NCI-H510A (cell line): ENCODE results near the gene BLNK.

Experiments
- DNase-seq: peaks from one replicate; lab custom pipeline; 2025; lab: John Stamatoyannopoulos, UW

BLNK gene

DNA sequence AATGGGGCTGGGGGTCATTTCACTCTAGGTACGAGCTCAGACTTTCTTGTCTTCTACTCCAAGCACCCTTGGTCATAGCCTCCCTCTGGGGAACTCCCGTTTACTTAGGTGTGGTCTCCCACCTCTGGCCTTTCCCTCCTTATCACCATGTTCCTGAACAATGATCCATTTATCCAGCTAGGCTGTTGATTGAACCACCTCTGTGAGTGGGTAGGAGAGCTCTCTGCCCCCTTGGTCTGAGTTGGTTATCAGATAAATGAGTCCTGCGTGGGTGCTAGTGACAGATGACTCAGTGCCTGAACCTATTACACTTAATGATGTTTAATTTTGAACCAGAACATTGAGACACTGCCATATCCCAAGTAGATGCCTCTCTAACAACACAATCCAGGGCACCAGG is 9.4 kb downstream of the BLNK start:
- no peak for DNase-seq

DNA sequence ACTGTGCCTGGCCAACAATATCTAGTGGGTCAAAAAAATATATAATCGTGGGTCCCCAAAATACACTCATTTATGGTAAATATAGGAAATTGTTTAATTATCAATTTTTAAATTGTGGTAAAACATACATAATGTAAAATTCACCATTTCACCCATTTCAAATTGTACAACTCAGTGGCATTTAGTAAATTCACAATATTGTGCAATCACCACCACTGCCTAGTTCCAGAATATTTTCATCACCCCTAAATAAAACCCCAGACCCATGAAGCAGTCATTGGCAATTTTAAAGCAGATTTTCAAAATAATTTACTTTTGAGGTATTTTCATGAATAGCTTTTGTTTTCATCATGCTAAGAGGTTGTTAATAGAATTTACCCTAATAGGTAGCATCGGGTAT is 10.2 kb downstream of the BLNK start:
- DNase-seq, result no peak

DNA sequence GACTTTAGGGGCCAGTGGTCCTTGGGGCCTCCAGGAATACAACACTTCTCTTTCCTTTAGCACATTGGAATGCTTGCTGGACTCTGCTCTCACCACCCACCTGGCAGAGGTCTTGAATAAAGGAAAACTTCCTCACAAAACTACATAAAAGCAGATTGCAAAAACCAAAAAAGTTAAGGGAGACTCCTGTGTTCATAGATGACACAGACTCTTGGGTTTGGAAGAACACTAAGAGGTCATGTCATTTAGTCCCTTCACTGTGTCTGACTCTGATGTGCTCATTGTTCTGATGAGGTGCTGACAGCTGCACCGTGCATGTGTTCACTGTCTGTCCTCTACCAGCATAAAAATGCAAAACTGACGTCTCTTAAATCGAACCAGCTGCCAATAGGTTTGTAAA is 11.4 kb downstream of the BLNK start:
- DNase-seq, result no peak

DNA sequence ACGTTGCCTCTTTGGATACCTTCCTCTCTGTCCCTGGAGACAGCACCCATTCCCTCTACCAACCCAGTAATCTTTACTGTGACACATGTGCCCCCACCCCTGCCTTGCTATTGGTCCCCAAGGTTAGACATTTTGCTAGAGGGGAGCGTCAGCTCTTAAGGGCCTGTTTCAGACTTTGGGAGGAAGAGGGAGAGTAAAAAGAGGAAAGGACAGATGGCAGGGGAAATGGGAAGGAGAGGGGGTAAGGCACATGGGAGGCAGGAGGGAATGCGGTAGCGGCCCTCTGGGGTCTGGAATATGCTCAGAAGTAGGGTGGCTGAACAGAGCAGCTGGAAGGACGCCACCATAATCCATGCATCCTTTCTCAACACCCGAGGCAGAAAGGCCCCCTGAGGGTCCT is 12.2 kb downstream of the BLNK start:
- no peak for DNase-seq

DNA sequence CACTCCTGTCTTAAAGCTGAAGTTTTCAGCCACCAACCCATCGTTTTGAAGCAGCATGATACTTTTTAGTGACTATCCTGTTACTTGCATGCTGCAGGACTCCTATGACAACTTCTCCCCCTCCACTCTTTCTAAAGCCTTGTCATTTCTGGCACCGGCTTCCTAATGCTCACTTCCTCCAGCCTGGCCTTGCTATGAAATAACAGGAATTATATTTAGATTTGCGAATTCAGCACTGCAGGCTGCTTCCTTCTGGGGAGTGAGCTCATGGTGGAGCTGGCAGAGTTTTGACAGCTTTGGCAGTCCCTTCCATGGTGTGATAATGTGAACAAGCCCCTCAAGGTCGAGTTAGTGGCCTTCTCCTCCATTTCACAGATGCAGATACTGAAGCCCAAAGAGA is 13.4 kb downstream of the BLNK start:
- no peak for DNase-seq

DNA sequence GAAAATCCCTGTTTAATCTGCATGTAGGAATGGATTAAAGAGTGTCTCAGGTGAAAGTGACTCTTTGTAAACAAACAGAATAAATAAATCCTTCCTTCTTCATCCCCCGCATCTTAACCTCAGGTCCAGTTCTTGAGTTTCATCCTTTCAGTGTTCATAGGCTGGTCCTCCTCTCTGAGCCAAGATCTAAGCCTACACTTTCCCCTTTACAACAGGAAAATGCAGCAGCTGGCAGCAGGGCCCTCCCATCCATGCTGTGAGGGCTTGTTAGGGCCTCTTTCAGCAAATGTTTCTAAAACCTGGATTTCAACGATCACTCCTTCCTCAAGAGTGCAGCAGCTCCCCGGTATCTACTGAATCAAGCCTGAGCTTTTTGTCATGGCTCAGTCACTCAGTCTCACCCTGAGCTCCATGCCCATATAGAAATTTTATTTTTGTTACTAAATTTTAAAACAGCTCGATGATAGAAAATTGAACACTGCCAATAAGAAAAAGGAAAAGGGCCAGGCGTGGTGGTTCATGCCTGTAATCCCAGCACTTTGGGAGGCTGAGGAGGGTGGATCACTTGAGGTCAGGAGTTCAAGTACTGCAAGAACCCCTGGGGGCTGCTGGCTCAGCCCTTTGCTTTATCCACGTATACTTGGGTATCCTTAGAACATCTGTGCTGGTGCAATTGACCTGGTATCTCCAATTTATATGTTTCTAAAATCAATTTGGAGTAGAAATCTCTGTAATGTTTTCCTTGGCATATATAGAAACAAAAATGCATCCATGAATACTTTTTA is 15.6 kb downstream of the BLNK start:
- no peak for DNase-seq

DNA sequence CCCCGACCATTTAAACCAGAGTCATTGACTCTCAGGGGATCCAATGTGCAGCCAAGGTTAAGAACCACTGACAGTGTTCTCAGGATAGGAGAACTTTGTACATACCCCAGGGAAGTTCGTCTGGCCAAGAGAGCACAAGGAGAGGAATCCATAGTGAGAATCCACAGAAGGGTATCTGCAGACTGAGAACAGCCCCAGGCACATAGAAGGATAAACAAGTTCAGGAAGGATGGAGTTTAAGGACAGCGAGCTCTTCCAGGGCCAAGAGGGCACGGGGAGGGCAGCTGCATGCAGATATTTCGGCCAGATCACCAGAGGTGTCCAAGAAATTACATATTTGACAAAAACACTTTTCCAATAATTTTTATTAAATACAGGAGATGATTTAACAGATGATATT is 16.4 kb downstream of the BLNK start:
- no peak for DNase-seq

DNA sequence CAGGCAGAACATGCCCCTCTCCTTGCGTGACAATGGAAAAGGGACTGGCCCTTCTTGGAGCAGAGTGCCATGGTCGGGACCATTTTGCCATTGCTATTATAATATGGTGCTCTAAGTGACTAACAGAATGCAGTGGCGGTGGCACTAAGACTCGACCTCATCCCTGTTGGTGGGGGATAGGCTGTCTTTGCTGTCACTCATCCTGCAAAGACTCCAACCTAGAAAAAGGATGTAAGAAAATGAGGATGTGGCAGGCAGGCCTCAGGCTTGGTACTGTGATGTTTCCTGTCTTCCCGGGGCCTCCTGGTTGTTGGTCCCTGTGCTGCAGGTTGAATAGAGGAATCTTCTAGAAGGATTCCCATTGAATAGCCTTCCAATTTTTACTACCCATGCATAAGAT is 18.6 kb downstream of the BLNK start:
- DNase-seq, result no peak

DNA sequence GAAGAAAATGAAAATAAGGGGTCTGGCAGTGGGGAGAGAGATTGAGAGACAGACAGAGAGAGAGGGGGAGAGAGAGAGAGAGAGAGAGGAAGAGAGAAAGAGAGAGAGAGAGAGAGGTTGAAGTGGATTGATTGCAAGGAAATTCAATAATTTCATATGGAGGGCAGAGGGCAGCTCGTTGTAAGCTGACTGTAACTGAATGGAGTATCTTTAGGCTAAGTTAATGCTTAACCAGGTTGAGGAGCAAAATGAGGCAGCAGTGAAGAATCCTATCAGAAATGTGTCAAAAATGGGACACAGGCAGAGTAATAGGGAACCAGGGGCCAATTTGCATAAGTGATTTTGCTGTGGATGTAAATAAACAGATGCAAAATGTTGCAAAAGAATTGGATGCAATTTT is 21.0 kb downstream of the BLNK start:
- no peak for DNase-seq

DNA sequence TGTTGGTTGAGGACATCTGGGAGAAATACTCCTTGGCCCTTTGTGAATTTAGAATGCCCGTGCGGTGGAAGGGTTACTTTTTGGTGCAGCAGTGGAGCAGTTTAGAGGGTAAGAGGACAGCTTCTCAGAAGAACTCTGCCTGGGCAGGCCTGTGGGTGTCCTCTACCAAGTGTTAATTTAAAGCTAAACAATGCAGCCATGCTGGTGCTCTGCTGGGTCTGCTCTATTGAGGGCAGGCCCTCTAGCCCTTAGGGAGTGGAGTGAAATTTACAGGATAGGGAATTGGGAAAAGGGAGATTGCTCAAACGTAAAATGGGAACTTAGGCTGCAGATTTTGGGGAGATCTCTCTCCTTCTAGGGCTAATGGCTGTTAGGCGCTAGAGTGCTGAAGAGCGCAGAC is 22.1 kb downstream of the BLNK start:
- DNase-seq, result no peak

DNA sequence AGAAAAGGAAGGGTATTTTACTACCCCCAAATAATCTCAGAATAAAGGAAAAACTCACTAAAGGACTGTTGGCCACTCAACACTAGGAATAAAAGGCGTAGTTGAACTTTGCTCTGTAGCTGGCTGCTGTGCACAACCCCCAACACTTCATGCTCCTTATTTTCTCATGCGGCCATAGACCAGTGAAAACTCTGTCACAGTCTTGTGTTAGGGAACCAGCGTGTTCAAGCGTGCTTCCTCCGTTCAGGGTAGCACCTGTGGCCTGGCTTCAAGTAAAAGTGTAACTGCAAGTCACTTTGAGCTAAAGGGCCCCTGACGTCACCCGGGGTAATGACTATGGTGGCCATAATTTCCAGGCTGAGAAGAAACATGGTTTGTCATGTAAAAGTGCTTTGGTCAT is 27.0 kb downstream of the BLNK start:
- DNase-seq, result no peak

DNA sequence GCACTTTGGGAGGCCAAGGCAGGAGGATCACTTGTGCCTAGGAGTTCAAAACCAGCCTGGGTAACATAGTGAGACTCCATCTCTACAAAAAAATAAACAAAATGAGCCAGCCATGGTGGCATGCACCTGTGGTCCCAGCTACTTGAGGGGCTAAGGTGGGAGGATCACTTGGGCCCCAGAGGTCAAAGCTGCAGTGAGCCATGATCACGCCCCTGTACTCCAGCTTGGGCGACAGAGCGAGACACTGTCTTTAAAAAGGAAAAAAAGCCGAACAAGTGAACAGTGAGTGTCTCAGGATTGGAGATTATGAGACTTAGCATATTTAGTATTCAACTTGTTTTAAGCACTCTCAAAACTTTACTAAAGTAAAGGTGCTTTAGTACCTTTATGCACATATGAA is 28.1 kb downstream of the BLNK start:
- no peak for DNase-seq

DNA sequence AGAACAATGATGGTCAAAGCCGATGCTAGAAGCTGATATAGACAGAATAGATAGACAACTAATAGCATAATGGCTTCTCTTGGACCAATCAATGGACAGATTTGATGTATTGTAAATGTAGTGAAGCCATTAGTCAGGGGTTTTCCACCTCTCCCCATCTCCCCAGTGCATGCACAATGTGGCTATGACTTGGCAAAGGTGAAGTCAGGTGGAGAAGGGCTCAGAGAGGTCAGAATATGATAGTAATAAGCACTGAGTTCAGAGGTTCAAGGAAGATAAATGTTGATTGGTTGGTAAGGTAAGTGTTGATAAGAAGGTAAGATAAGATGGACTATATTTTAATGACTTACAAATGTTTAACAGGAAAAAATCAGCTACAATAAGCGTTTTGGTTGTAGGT is 28.5 kb downstream of the BLNK start:
- no peak for DNase-seq

DNA sequence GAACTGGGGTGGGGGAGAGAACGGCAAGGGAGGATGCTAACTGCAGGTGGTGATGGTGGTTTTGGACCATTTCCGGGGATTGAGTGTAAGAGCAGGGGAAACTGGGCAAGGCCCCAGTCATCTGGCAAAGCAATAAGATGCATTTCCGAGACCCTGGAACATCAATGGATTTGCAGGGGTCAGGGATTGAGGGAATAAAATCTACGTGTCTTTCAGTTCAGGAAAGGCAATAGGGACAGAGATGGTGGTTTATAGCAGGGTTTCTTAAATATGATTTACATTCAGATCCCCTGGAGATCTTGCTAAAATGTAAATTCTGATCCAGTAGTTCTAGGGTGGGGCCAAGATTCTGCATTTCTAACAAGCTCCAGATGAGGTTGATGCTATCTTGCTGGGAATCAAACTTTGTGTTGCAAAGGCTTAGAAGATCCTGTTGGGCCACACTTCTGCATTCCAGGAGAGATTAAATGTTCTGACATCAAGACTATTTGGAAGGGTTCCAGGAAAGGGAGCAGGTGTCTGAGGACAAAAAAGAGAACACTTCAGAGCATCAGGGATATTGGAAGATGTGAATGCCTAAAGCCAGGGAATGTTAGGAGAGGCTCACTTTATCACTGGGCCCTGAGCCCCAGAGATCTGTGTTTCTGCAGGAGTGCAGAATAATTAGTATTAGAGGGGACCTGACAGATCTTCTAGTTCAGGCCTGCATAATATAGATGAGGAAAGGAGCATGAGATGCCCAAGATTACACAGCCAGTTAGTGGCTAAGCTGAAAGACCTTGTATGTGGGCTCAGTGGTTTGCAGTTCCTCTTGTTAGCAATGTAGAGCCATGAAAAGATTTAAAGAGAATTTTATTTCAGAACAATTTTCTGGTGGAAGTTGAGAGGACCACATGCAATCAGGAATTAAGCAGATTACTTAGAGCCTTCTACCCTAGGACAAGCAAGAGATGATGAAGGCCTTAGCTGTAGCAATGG is 32.4 kb downstream of the BLNK start:
- no peak for DNase-seq

DNA sequence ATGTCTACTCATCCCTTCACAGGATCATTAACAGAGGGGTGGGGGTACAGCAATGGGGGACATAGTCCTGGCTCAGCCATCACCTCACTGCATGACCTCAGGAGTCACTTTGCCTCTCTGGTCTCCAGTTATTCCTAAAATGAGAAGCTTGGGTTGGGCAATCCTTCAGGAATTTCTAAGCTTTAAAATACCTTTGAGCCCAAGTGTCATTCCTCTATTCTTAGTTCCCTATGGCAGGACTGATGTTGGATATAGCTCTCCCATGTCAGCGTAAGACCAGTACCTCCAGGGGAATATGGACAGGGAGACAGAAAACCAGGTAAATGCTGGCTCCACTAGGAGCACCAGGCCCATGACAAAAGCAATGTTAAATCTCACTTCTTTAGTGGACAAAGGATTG is 34.5 kb downstream of the BLNK start:
- DNase-seq, result no peak

DNA sequence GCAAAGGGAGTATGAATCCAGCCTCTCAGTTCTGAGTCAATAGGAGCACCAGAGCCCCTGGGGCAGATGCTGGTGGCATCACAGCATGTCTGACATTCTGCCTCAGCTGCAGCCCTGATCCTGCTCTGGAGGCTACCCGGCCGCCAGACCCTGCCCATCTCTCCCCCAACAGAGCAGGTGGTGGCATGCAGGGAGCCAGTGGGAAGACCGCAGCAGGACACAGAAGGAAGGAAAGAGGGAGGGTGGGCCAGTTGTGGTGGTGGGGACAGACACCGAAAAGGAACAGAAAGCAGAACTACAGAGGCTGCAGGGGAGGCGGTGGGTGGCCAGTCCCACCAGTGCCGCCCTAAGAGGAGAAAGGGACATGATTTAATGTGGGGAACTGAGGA is 35.3 kb downstream of the BLNK start:
- no peak for DNase-seq

DNA sequence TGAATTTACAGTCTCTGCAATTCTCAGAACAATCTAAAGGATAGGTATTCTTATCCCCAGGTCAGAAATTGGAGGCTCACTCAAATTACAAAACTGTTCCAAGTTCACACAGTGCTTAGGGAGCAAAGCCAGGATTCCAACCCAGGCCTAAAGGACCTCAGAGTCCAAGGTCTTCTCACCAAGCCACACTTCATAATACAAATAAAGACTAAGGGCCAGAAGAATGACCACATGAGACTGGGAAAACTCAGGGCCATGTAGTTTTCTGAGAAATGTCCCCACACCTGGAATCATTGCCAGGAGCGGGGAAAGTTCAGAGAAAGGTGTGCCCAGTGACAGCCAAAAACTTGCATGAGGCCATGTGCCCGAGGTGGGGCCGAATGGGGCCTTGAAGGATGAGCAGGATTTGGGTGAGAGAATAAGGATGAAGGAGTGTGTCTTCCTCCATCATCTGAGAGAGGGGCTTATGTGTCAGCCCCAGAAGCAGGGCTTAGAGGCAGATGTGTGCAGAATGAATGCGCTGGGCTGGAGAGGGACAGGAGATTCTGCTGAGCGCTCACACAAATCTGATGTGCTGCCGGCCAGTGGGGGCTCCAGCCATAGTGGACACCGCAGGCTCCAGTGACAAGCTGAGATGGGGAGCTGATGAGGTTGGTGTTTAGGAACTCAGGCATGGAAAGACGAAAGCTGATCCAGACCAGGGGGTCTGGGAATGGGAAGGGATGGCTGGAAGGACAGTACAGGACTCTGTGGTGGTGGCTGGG is 35.9 kb downstream of the BLNK start:
- DNase-seq, result no peak

DNA sequence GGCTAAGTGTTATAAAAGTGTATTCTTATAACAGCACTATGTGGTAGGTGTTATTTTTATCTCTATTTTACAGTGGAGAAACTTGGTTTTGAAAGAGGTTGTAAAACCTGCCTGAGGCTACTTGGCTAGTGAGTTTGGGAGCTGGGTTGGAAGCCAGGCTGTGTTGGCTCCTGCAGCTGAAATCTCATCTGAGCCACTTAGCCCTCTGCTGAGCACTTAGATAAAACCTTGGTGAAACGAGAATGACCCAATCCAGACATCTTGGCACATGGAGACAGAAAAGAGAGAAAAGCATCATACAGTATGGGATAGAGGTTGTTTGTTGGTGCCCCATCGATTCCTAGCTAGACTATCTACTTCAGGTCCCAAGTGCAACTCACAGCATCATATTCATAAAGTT is 37.4 kb downstream of the BLNK start:
- no peak for DNase-seq

DNA sequence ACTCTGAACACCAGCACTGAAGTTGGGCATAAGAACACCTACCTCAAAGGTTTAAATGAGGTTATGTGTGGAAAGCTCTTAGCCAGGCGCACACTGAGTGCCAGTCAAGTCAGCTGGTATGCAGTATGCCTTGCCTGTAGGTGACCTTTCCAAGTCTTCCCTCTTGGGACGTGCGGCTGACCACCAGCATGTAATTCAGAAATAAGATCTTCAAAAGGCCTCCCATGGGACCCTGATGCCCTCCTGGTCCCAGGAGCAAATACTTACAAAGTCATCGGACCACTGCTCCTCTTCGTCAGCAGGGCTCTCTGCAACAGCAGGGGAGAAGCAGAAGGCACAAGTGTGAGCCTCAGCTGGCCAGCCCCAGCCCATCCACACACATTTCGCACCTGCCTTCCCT is 40.8 kb downstream of the BLNK start:
- DNase-seq, result no peak

DNA sequence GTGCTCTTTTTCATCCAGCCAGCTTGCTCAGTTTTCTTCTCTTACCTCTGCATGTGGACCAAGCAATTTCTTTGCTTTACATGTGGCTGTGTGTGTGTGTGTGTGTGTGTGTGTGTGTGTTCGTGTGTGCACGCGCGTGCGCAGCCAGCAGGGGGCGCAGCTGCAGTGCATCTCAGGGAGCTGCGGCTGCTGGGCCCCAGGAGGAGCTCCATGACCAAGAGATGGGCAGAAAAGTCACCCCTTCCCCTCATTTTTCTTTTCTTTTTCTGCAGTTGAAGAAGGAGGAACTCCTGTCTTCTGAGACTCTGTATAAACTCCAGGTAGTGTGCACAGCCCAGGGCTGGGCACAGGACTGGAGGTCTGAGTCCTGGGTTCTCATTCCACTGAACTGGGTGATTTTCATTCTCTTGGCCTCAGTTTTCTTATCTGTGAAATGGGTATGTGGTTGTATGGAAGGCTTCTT is 41.8 kb downstream of the BLNK start:
- DNase-seq, result peak; percentile 63

DNA sequence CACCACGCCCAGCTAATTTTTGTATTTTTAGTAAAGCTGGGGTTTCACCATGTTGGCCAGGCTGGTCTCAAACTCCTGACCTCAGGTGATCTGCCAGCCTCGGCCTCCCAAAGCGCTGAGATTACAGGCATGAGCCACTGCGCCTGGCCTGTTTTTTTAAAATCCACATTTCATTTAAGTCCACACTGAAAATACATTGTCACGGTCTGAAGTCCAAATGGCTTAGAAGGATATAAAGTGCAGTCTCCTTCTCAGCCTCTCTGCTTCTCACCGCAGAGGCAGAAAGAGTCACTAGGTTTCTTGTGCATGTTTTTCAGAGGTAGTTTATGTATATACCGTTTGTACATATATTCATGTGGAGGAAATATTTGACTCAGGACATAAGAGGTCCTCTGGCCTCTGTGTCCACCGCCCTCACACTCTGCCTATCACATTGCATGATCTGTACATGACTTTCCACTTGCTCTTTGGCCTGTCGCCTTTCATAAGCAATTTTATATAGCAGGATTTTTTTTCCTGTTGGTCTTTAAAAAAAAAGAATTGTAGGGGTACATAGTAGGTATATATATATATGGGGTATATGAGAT is 42.9 kb downstream of the BLNK start:
- DNase-seq, result no peak

DNA sequence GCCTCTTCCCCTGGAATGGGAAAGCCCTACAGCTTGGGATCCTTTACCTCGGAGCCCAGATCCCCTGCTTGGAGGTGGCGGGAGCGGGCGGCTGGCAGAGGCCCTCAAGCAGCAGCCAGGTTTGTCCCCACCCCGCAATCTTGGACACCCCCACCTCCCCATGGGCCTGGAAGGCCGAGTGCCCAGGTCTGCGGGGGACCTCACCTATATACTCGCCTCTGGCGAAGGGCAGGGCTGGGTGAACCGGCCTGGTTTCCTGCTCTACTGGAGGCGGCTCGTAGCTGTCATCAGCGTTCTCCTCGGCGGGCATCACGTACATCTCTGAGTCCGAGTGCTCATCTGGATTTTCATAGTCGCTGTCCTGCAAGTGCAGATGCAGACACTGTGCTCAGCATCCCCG is 44.2 kb downstream of the BLNK start:
- DNase-seq, result no peak
